Measurements from ENCODE around the gene GALNT17.

DNA sequence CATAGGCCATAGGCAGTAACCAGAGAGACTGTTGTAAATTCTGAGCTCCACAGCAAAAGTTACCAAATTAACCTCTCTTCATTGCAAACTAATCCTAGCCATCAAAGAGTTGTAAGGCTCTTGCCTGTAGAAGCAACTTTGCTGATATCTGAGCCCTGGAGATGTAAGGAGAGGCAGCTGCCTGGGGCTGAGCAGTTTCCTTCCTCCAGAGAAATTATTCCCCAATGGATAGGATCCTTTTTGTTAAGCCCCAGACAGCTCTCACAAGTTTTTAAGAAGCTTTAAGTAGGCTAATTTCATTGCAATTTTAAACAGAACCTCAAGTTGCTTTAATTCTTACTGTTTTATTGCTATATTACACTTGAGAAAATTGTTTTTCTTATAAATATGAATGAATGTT is 211.1 kb downstream of the GALNT17 start:
- TF ChIP-seq, protein P1, sequence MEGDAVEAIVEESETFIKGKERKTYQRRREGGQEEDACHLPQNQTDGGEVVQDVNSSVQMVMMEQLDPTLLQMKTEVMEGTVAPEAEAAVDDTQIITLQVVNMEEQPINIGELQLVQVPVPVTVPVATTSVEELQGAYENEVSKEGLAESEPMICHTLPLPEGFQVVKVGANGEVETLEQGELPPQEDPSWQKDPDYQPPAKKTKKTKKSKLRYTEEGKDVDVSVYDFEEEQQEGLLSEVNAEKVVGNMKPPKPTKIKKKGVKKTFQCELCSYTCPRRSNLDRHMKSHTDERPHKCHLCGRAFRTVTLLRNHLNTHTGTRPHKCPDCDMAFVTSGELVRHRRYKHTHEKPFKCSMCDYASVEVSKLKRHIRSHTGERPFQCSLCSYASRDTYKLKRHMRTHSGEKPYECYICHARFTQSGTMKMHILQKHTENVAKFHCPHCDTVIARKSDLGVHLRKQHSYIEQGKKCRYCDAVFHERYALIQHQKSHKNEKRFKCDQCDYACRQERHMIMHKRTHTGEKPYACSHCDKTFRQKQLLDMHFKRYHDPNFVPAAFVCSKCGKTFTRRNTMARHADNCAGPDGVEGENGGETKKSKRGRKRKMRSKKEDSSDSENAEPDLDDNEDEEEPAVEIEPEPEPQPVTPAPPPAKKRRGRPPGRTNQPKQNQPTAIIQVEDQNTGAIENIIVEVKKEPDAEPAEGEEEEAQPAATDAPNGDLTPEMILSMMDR (IDR thresholded peaks at IDR 0.05): no peak
- no peak for TF ChIP-seq POLR2A (IDR thresholded peaks at IDR 0.05)
